GM10847 (cell line): ENCODE measurements around the gene BATF.

Source experiments
- POLR2A ChIP-seq: IDR thresholded peaks from 2 replicates; pipeline ENCODE4 v1.6.1; 2011; ENCODE audit not compliant: insufficient read length; ENCODE audit errors: extremely low read depth

Gene BATF

DNA sequence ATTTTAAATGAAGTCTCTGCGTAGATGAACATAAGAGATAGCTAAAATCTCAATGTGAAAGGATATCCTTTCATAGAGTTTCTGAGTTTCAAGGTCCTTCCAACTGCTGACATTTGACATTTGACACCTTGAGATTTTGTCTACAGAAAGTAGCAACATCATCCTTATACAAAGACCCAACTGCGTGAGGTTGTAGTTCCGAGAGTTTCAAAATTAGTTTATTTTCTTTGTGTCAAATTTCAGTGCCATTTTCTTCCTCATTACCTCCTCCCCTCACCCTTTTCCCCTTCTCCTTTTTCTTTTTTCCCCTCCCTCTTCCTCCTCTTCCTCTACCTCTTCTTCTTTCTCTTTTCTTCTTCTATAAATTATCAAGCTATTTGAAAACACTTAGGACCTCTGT, 26.9 kb upstream of the BATF start:
- TF ChIP-seq POLR2A = no peak

DNA sequence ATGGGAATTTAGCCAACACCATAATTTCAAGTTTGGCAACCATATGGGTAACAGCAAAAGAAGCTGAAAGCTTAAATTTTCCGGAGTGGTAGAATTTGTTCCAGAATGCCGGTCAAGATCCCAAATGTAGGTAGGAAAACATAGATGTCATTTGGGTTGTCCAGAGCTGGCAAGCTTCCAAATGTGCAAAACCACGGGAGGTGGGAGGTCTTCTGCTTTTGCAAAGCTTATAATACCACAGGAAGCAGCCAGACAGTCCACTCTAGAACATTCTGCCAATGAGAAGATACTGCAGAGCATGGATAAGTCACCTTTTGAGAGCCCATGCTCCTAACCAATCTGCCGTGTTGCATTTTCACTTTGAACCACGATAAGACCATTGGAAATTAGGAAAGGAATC, 26.4 kb upstream of the BATF start:
- TF ChIP-seq POLR2A = no peak

DNA sequence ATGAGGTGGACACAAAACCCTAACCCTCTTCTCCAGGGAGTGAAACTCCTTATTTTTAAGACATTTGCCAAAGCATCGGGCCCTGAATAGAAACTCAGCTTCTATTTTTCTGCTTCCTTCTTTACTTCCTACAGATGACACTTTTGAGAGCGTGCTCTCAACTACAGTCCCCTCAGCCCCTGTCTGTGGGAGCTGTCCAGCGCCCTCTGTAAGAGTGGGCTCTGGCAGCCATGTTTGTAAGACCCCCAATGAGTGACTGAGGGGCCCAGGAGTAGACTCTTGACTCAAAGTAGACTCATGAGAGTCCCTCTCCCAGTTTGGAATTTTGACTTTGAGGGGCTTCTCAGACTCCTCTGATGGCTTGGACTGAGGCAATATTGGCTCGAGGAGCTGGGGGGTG, 25.5 kb upstream of the BATF start:
- no peak for TF ChIP-seq POLR2A

DNA sequence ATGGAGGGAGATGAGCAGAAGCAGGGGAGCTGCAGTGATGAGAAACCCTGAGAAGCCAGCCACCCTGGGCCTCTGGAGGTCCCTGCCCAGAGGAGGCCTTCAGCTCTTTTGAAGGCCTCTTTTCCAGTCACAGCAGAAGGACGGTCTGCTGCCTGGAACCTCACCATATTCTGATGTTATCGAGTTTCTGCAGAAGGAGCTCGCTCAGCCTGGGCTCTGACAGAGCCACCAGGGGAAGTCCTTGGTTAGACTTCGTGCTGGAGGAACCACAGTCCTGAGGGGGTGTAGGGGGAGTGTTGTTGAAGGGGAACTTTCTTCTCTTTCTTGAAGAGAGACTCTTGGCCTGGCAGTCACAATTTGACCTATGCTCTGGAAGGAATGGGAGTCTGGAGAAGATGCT, 25.1 kb upstream of the BATF start:
- TF ChIP-seq POLR2A = no peak

DNA sequence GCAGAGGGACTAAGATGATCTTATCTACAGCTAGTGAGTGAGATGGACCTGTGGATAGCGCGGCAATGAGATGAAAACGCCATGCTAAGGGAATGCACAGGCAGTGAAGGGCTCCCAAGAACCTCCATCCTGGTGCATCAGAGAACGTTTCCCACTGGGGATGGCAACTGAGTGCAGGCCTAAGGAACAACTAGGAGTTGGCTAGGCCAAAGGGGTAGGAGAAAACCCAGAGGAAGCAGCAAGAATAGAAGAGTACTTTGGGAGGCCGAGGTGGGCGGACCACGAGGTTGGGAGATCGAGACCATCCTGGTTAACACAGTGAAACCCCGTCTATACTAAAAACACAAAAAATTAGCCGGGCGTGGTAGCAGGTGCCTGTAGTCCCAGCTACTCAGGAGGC, 24.6 kb upstream of the BATF start:
- TF ChIP-seq POLR2A = no peak

DNA sequence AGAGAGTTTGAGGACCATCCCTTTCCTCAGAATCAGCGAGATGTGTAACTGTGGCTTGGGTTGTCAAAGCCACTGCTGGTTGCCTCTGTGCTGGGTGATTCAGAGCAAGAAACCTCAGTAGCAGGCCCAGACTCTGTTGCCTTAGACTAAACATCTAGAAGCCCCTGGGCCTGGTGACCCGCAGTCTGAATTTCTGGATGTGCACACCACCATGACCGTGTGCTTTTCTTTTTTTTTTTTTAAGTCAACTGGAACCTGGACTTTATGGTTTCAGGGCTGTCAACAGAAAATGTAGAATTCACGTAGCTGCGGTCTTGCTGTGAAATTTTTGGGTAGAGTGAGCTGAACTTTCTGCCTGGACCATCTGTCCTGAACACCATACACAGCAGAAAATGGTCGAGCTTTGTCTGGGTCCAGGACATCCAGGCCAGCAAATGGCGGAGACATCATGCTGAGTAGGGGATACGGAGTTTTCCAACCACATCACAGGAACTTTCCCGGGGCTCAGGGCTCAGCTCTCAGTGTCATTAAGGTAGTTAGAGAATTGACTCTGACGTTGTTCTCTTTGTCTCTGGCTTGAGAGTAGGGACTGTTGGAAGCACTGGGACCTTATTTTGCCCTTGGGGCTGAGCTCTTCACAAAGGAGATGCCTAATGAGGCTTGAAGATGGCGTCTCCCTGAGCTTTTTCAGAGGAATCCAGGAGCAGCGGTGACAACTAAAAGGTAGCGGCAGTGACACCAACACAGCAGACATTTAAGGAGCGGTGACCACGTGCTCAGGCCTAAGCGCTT, 23.0 kb upstream of the BATF start:
- no peak for TF ChIP-seq POLR2A

DNA sequence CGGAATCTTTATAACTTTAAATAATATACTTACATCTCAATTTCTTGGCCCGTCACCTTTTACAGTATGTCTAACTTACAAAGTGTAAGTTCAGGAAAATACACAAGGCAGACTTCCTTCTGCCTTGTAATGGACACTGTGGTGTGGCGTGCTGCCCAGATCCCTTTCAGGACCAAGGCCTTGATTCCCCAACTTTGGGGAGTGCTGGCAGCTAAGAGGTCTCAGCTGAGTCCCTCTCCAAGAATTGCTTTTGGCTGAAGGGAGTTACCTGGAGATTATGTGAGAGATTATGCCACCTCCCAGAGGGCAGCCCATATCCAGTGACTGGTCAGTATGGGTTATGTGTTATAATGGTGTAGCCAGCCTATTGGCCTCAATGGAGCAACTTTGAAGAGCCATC, 21.2 kb upstream of the BATF start:
- no peak for TF ChIP-seq POLR2A

DNA sequence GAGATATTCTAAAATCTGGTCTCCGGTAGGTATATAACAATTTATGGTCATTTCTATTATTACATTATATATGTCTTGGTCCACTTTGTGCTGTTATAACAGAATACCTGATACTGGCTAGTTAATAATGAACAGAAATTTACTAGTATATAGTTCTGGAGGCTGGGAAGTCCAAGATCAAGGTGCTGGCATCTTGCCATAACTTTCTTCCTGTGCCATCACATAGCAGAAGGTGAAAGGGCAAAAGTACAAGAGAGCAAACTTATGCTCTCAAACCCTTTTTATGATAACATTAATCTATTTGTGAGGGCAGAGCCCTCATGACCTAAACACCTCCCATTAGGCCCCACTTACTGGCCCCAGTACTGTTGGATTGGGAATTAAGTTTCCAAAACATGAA, 17.9 kb upstream of the BATF start:
- TF ChIP-seq POLR2A = no peak

GRCh38 chr14:75506930-75507329, 15.3 kb upstream of the BATF start:
- TF ChIP-seq POLR2A = no peak

- TF ChIP-seq POLR2A = no peak
Measured at GRCh38 chr14:75510547-75510946, 11.7 kb upstream of the BATF start.

GRCh38 chr14:75511201-75511600, 11.1 kb upstream of the BATF start:
- no peak for TF ChIP-seq POLR2A

DNA sequence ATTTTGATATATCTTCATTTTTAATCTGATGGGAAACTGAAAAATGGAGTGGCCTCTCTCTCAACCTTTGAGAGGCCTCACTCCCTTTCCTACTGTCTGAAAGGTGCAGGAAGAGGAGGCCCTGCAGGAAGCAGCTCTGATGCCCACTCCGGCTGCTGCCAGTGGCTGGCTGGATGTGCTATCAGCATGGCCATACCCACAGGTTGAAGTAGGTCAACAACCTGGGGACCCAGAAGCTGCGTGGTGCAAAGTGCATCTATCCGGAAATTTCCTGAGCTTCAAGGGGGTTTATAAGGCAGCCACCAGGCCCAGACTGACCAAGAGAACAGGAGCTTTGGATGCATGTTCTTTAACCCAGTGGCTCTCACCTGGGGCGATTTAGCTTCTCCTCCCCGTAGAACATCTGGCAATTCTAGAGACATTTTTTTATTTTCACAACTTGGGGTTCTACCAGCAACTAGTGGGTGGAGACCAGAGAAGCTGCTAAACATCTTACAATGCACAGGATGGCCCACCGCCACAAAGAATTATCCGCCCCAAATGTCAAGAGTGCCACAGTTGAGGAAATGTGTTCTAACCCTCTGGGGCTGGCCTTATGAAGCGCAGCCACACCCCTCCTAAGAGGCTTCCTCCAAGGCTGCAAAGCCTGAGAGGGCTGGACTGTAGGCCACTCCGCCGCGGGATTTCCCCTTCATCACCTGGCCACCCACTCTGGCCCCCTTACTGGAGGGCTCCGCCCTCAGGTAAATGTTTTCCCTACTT, 8.2 kb upstream of the BATF start:
- no peak for TF ChIP-seq POLR2A

DNA sequence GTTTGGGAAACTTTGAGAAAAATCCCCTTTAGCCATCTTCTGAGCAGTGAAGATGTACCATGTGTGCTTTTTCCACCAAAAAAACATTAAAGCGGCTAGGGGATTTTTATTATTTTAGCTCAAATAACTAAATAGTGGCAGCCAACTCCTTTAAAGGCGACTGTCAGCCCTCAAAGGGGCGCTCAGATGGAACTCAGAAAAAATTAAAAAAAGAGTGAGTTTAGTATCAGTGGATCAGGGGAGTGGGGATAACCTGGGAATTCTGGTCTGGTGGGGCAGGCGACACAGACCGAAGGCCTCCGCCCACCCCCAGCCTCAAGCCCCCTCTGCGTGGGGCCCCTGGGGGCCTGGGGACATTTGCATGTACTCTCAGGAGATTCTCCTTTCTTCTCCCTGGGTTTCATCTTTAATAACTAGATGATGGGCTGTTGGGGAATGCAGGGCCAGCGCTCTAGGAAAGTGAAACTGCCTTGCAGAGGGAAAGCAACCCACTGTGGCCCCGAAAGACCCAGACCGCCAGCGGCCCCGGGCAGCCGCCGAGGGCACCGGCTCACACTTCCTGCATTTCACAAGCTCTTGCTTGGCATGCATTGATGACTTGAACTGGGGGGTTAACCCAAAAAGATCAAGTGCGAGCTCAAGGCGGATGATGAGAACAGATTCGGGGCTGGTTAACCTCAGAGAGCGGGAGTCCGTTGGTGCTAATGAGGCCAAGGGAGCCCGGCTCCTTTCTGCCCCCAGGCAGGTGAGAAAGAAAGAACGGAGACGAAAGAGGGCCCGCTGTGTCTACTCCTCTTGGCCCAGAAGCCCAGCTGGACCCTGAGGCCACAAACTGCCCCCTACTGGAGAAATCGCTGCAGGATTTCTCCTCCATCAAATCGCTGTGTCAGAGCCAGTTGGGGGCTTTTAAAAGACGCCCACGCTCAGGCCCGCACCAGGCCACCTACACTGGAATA, 7.3 kb upstream of the BATF start:
- TF ChIP-seq POLR2A = no peak

DNA sequence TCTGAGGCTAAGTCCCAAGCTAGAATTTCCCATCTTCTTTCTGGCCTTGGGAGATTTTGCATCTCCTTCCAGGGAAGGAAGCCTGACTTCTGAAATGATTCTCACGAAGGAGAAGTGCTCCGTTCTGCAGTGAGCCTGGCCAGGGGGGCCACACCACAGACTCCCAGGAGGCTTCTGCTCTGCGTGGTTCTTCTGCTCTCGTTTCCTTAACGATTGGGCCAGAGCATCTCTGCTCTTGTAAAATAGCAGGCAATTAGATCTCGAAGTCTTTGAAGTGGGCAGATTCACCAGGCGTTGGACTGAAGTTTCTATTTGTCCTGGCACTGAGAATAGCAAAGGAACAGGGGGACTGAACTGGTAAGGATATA, 6.7 kb upstream of the BATF start:
- TF ChIP-seq POLR2A = no peak

GRCh38 chr14:75518625-75519024, 3.6 kb upstream of the BATF start:
- no peak for TF ChIP-seq POLR2A

- TF ChIP-seq POLR2A = no peak
Measured at GRCh38 chr14:75519394-75519793, 2.9 kb upstream of the BATF start.
